T47D (cell line): Measurements from ENCODE around the gene KCTD15.
"Not testable (repeated sequence)": the region's sequence is repeated elsewhere in the genome, so short reads cannot be mapped to it uniquely, and the experiment has no call there.

Experiments
- DNase-seq, 2 experiments: peaks; one replicate each; pipeline versions ENCODE4 v3.0.0 to v3.0.0-alpha.2; 2011 to 2012; ENCODE audit warnings: low read depth in 1 of 2, low spot score in 1 of 2
- JUND ChIP-seq: IDR thresholded peaks from 2 replicates; pipeline ENCODE4 v1.6.1; 2012; ENCODE audit warnings: low read depth
- in situ Hi-C: cut with HindIII; loops from 2 replicates; pipeline ENCODE4 v1.10.0; 2016; ENCODE audit warnings: low sequenced_read_pairs, low pct_unique_long_range_greater_than_20kb

Gene KCTD15

GRCh38 chr19:33814181-33815165, 17.8 kb downstream of the KCTD15 start:
- in situ Hi-C loops = no loop called here
- DNase-seq = no peak
- no peak for TF ChIP-seq JUND

GRCh38 chr19:33815380-33816340, 19.0 kb downstream of the KCTD15 start:
- DNase-seq = no peak
- in situ Hi-C loops = no loop called here
- TF ChIP-seq JUND = no peak

GRCh38 chr19:33818411-33818810, 21.7 kb downstream of the KCTD15 start:
- in situ Hi-C loops = no loop called here
- TF ChIP-seq JUND = no peak
- DNase-seq = no peak

DNA sequence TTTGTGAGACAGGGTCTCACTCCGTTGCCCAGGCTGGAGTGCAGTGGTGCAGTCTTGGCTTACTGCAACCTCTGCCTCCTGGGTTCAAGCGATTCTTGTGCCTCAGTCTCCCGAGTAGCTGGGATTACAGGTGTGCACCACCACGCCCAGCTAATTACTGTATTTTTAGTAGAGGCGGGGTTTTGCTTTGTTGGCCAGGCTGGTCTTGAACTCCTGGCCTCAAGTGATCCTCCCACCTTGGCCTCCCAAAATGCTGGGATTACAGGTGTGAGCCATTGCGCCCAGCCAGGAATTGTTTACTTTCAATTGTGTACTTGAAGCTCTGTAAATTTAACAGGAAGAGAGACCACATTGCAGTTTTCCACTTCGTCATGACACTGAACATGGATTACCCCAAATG, 22.4 kb downstream of the KCTD15 start:
- in situ Hi-C loops, DNase-seq: not testable (repeated sequence)

DNA sequence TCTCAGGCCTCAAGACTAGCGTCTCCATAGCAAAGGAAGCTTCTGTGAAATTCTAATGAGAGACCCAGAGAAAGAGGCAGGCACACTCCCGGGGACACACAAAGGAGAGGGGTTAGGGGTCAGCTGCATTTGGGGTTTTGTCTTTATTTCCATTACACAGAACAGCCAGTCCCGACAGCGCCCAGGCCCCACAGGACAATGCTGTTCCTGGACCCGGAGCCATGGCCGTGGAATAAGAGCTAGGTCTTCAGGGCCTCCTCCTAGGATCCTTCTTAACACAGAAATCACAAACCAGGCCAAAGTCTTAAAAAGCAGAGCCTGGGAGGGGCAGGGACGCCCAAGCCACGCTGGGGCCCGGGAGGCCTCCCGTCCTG, 22.8 kb downstream of the KCTD15 start:
- in situ Hi-C loops = no loop called here
- DNase-seq = no peak
- no peak for TF ChIP-seq JUND

DNA sequence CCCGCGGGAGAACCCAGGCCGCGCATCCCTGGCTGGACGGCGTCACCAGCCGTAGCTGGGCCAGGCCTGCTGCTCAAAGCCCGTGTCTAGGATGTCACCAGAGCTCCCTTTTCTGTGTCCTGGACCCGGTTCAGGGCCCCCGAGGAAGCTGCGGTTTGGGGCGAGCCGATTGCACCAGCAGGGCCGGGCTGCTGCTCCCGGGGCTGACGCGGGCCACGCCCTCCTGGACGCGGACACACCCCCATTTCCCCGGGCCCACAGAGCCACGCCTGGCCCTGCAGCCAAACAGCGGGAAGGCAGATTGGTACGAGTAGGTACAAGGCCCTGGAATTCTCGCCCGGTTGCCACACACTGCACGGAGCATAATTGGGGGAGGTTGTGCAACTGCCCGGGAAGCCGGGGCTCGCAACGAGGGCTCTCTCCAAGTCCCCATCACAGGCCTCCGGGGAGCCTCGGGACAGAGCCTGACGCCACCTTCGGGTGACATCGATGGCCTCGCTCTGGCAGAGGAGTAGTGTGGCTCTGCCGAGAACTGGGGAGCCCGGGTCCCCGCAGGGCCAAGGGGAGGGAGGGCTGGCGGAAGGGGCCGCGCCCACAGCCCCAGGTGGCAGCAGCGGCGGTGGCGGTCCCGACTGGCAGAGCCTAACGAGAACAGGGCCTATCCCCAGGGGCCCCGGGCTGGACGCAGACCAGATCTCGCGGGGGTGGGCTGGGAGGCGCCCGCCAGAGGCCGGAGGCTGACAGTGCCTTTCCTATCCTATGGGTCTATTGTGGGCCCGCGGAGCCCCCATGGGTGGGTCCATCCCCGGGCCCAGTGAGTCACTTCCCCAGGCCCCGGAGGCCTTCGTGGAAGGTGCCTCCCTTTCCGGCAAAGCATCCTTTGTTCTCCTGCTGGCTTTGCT, 23.5 kb downstream of the KCTD15 start:
- in situ Hi-C loops = no loop called here
- peak; percentile 63 to 79 for DNase-seq
- TF ChIP-seq JUND = no peak

DNA sequence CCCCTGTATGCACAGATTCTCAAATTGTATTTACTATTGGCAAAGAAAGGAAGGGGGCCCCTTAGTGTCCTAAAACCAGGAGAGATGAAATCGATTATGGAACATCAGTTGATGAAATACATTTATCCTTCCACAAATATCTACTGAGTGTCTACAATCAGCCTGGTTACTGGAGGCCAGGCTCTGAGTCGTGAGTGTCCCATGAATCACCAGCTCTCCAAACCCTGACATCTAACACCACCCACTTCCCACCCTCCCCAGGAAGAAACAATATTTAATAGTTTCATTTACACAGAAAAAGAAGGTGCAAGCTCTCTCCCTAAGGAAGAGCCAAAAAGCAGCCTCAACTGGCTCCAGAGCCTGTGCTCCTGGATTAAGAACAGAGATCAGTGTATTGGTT, 25.2 kb downstream of the KCTD15 start:
- DNase-seq = no peak
- in situ Hi-C loops = no loop called here
- TF ChIP-seq JUND = no peak

DNA sequence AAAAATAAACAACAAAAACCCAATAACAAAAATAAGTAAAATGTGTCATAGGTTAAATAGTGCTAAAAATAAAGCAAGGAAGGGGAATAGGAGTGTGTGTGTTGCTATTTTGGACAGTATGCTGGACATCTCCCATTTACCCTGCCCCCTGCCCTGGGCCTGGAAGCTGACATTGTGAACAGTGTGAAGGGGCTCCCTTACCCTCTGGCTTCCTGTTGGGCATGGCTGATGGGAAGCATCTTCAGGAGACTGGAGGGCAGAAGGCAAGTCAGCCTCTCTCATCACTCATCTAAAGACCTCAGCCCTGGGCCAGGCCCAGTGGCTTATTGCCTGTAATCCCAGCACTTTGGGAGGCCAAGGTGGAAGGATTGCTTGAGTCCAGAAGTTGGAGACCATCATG, 26.7 kb downstream of the KCTD15 start:
- DNase-seq = no peak
- no peak for TF ChIP-seq JUND
- in situ Hi-C loops = no loop called here

GRCh38 chr19:33825556-33825955, 28.9 kb downstream of the KCTD15 start:
- TF ChIP-seq JUND = no peak
- in situ Hi-C loops = no loop called here
- no peak for DNase-seq

- no peak for TF ChIP-seq JUND
- in situ Hi-C loops = no loop called here
- DNase-seq = no peak
Observed at GRCh38 chr19:33826521-33826920, 29.9 kb downstream of the KCTD15 start.

GRCh38 chr19:33828266-33829075, 31.8 kb downstream of the KCTD15 start:
- no peak for DNase-seq
- no peak for TF ChIP-seq JUND
- in situ Hi-C loops = no loop called here
